ENCODE results near the gene FUT9.

The FUT9 gene

DNA sequence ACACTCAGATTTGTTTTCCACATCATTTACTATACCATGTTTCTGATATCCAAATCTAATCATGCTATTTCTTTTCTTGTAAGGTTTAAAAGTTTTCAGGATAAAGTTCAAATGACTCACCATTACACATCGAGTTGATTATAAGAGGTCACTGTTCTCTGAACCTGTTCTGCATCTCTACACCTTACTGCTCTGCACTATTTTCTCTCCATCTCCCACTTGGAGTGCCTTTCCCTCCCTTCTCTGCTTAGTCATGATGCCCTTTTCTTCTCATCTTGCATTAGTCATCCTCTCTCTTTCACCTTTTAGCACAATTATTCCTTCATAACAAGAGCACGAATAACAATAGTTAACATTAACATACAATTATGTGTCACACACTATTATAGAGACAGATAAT, 37.5 kb upstream of the FUT9 start:
- TF ChIP-seq BACH2 (CRISPR knock-in tag; IDR thresholded peaks at IDR 0.05; ENCODE audit: borderline replicate concordance) = no peak
- no peak for TF ChIP-seq SNAI2 (CRISPR knock-in tag; IDR thresholded peaks at IDR 0.05)
- TF ChIP-seq ARNTL (CRISPR knock-in tag; IDR thresholded peaks at IDR 0.05; ENCODE audit: borderline replicate concordance, low read depth) = no peak
- no peak for TF ChIP-seq ZNF70 (CRISPR knock-in tag; IDR thresholded peaks at IDR 0.05)
- no peak for TF ChIP-seq TCF4 (CRISPR knock-in tag; IDR thresholded peaks at IDR 0.05; ENCODE audit: borderline replicate concordance)
- TF ChIP-seq GLIS3 (CRISPR knock-in tag; IDR thresholded peaks at IDR 0.05) = no peak
- TF ChIP-seq ZNF8 (CRISPR knock-in tag; IDR thresholded peaks at IDR 0.05) = no peak
- TF ChIP-seq ZNF565 (CRISPR knock-in tag; conservative IDR thresholded peaks at IDR 0.05; ENCODE audit: low read depth) = no peak
- no peak for ATAC-seq

GRCh38 chr6:95991906-95992305, 23.9 kb upstream of the FUT9 start:
- no peak for ATAC-seq
- TF ChIP-seq ZC3H10 (CRISPR knock-in tag; IDR thresholded peaks at IDR 0.05) (no peak), TOX (CRISPR knock-in tag; IDR thresholded peaks at IDR 0.05; ENCODE audit: borderline replicate concordance) (no peak), ZNF565 (CRISPR knock-in tag; conservative IDR thresholded peaks at IDR 0.05; ENCODE audit: low read depth) (no peak), GLIS3 (CRISPR knock-in tag; IDR thresholded peaks at IDR 0.05) (no peak), OSR1 (CRISPR knock-in tag; IDR thresholded peaks at IDR 0.05) (no peak), TCF4 (CRISPR knock-in tag; IDR thresholded peaks at IDR 0.05; ENCODE audit: borderline replicate concordance) (no peak), ZFP3 (CRISPR knock-in tag; IDR thresholded peaks at IDR 0.05) (no peak), ZNF8 (CRISPR knock-in tag; IDR thresholded peaks at IDR 0.05) (no peak), ESRRG (CRISPR knock-in tag; IDR thresholded peaks at IDR 0.05) (no peak), PPARA (CRISPR knock-in tag; IDR thresholded peaks at IDR 0.05; ENCODE audit: borderline replicate concordance) (no peak), ISL1 (CRISPR knock-in tag; IDR thresholded peaks at IDR 0.05) (no peak), BACH2 (CRISPR knock-in tag; IDR thresholded peaks at IDR 0.05; ENCODE audit: borderline replicate concordance) (no peak), RARB (CRISPR knock-in tag; IDR thresholded peaks at IDR 0.05) (no peak)
- TF ChIP-seq, protein P1, sequence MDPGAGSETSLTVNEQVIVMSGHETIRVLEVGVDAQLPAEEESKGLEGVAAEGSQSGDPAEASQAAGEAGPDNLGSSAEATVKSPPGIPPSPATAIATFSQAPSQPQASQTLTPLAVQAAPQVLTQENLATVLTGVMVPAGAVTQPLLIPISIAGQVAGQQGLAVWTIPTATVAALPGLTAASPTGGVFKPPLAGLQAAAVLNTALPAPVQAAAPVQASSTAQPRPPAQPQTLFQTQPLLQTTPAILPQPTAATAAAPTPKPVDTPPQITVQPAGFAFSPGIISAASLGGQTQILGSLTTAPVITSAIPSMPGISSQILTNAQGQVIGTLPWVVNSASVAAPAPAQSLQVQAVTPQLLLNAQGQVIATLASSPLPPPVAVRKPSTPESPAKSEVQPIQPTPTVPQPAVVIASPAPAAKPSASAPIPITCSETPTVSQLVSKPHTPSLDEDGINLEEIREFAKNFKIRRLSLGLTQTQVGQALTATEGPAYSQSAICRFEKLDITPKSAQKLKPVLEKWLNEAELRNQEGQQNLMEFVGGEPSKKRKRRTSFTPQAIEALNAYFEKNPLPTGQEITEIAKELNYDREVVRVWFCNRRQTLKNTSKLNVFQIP (CRISPR knock-in tag; IDR thresholded peaks at IDR 0.05; ENCODE audit: borderline replicate concordance, low read depth) = no peak
- TF ChIP-seq, protein P2, sequence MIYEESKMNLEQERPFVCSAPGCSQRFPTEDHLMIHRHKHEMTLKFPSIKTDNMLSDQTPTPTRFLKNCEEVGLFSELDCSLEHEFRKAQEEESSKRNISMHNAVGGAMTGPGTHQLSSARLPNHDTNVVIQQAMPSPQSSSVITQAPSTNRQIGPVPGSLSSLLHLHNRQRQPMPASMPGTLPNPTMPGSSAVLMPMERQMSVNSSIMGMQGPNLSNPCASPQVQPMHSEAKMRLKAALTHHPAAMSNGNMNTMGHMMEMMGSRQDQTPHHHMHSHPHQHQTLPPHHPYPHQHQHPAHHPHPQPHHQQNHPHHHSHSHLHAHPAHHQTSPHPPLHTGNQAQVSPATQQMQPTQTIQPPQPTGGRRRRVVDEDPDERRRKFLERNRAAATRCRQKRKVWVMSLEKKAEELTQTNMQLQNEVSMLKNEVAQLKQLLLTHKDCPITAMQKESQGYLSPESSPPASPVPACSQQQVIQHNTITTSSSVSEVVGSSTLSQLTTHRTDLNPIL (CRISPR knock-in tag; IDR thresholded peaks at IDR 0.05; ENCODE audit: low read depth) = no peak

DNA sequence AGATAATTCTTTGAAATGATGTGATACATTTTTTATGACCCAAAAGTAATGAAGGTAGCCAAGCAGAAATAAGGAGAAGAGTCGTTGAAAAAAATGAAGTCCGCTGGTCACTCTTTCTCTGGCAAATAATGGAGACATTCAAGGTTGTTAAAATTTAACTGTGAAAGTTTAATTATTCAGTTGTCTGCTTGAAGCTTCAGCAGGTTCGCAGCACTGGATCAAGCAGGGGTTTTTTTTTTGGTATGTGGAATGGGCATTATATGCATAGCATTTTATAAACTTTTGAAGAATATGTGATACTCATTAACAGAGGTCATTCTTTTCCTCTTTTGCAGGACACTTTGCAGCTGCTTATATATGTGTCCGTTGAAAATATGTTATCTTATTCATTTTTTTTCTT, 21.6 kb upstream of the FUT9 start:
- no peak for ATAC-seq
- no peak for TF ChIP-seq OSR1 (CRISPR knock-in tag; IDR thresholded peaks at IDR 0.05)
- no peak for TF ChIP-seq ISL1 (CRISPR knock-in tag; IDR thresholded peaks at IDR 0.05)
- TF ChIP-seq, protein P2 (CRISPR knock-in tag; IDR thresholded peaks at IDR 0.05; ENCODE audit: low read depth) = no peak
- TF ChIP-seq ZNF70 (CRISPR knock-in tag; IDR thresholded peaks at IDR 0.05) = no peak
- TF ChIP-seq ZNF8 (CRISPR knock-in tag; IDR thresholded peaks at IDR 0.05) = no peak
- no peak for TF ChIP-seq ESRRG (CRISPR knock-in tag; IDR thresholded peaks at IDR 0.05)
- TF ChIP-seq SNAI2 (CRISPR knock-in tag; IDR thresholded peaks at IDR 0.05) = no peak
- TF ChIP-seq, protein P1 (CRISPR knock-in tag; IDR thresholded peaks at IDR 0.05; ENCODE audit: borderline replicate concordance, low read depth) = no peak
- TF ChIP-seq ZNF565 (CRISPR knock-in tag; conservative IDR thresholded peaks at IDR 0.05; ENCODE audit: low read depth) = no peak
- TF ChIP-seq ARNTL (CRISPR knock-in tag; IDR thresholded peaks at IDR 0.05; ENCODE audit: borderline replicate concordance, low read depth) = no peak
- TF ChIP-seq ZFP30 (CRISPR knock-in tag; IDR thresholded peaks at IDR 0.05) = no peak

DNA sequence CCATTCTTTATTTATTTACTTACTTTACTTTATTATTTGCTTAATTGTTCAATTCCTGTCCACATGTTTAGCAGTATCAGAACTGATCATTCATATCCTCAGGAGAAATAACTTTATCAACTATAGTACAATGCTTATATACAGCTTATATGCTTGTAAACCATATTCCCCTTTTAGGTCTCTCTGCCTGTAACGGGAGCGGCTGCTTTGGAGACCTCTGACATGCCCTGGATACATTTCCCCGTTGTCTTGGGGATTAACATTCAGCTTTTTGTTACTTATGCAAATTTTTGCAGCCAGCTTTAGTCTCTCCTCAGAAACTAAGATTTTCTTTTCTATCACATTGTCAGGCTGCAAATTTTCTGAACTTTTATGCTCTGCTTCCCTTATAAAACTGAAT, 17.6 kb upstream of the FUT9 start:
- ATAC-seq = no peak
- TF ChIP-seq ZNF565 (CRISPR knock-in tag; conservative IDR thresholded peaks at IDR 0.05; ENCODE audit: low read depth) = no peak
- TF ChIP-seq SNAI2 (CRISPR knock-in tag; IDR thresholded peaks at IDR 0.05) = no peak
- TF ChIP-seq, protein P3, sequence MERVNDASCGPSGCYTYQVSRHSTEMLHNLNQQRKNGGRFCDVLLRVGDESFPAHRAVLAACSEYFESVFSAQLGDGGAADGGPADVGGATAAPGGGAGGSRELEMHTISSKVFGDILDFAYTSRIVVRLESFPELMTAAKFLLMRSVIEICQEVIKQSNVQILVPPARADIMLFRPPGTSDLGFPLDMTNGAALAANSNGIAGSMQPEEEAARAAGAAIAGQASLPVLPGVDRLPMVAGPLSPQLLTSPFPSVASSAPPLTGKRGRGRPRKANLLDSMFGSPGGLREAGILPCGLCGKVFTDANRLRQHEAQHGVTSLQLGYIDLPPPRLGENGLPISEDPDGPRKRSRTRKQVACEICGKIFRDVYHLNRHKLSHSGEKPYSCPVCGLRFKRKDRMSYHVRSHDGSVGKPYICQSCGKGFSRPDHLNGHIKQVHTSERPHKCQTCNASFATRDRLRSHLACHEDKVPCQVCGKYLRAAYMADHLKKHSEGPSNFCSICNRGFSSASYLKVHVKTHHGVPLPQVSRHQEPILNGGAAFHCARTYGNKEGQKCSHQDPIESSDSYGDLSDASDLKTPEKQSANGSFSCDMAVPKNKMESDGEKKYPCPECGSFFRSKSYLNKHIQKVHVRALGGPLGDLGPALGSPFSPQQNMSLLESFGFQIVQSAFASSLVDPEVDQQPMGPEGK (CRISPR knock-in tag; IDR thresholded peaks at IDR 0.05; ENCODE audit: borderline replicate concordance) = no peak
- TF ChIP-seq ZC3H10 (CRISPR knock-in tag; IDR thresholded peaks at IDR 0.05) = no peak
- no peak for TF ChIP-seq ZFP3 (CRISPR knock-in tag; IDR thresholded peaks at IDR 0.05)
- TF ChIP-seq, protein P1 (CRISPR knock-in tag; IDR thresholded peaks at IDR 0.05; ENCODE audit: borderline replicate concordance, low read depth) = no peak
- TF ChIP-seq, protein P2 (CRISPR knock-in tag; IDR thresholded peaks at IDR 0.05; ENCODE audit: low read depth) = no peak
- TF ChIP-seq ESRRG (CRISPR knock-in tag; IDR thresholded peaks at IDR 0.05) = no peak
- no peak for TF ChIP-seq TCF4 (CRISPR knock-in tag; IDR thresholded peaks at IDR 0.05; ENCODE audit: borderline replicate concordance)
- no peak for TF ChIP-seq ZNF70 (CRISPR knock-in tag; IDR thresholded peaks at IDR 0.05)
- no peak for TF ChIP-seq GLIS3 (CRISPR knock-in tag; IDR thresholded peaks at IDR 0.05)
- no peak for TF ChIP-seq ARNTL (CRISPR knock-in tag; IDR thresholded peaks at IDR 0.05; ENCODE audit: borderline replicate concordance, low read depth)
- no peak for TF ChIP-seq PPARA (CRISPR knock-in tag; IDR thresholded peaks at IDR 0.05; ENCODE audit: borderline replicate concordance)
- TF ChIP-seq RARB (CRISPR knock-in tag; IDR thresholded peaks at IDR 0.05) = no peak
